SK-N-SH (cell line): ENCODE data around the gene ETS2. TPM values are rescaled to one million over a fixed set of nuclear protein-coding genes. Genes with fewer than 3 reads are reported as not detected.
"Not testable (repeated sequence)": the region's sequence is repeated elsewhere in the genome, so short reads cannot be mapped to it uniquely, and the experiment has no call there.

Experiments
- CTCF ChIA-PET: fragments of 300-600, 350-600 bp; formaldehyde crosslinking; extraction: SDS; loops from one replicate; lab custom pipeline; 2021; lab: Yijun Ruan, JAX
- POLR2A ChIA-PET: fragments of 350-600 bp; sonication (Branson Sonifier 250); formaldehyde crosslinking; extraction: SDS; loops from one replicate; lab custom pipeline; 2020; ENCODE audit warnings: antibody characterized with exemption, inconsistent platforms; lab: Yijun Ruan, JAX
- DNase-seq: peaks from one replicate; pipeline ENCODE4 v3.0.0; 2012
- H2AFZ ChIP-seq: fragments of 200-600 bp; sonication (generic); 2 replicates; pipeline ENCODE4 v1.8.1; 2016; ENCODE audit warnings: antibody characterized with exemption, mild to moderate bottlenecking, low read depth
- H3F3A ChIP-seq: fragments of 200-600 bp; sonication (generic); replicated peaks from 2 replicates; pipeline ENCODE3; 2016; ENCODE audit warnings: antibody characterized with exemption, mild to moderate bottlenecking; ENCODE audit not compliant: insufficient read depth
- H3K27ac ChIP-seq, 2 experiments: fragments of 200-500 bp in 1 of 2; fragments of 200-600 bp in 1 of 2; sonication (Bioruptor generic) in 1 of 2; sonication (generic), shearing (Covaris generic) in 1 of 2; 2 replicates each; pipeline versions ENCODE4 v1.5.1 to v1.6.1; 2014 to 2016; ENCODE audit warnings: low read depth in 2 of 2, inconsistent platforms in 1 of 2, low read length in 1 of 2, mild to moderate bottlenecking in 1 of 2, mixed read lengths in 1 of 2
- H3K27me3 ChIP-seq: fragments of 200-600 bp; sonication (generic), shearing (Covaris generic); 2 replicates; pipeline ENCODE4 v1.6.1; 2016; ENCODE audit warnings: mixed run types; ENCODE audit not compliant: insufficient read depth
- H3K36me3 ChIP-seq, 2 experiments: fragments of 200-500 bp in 1 of 2; fragments of 200-600 bp in 1 of 2; sonication (Bioruptor generic) in 1 of 2; sonication (generic) in 1 of 2; replicated peaks in 1 of 2; 2 replicates each; pipeline versions ENCODE3 to v1.5.1; 2014 to 2016; ENCODE audit warnings: low read length in 1 of 2, mild to moderate bottlenecking in 1 of 2; ENCODE audit not compliant: insufficient read depth in 2 of 2, control insufficient read depth in 1 of 2
- H3K4me1 ChIP-seq, 2 experiments: fragments of 200-500 bp in 1 of 2; fragments of 200-600 bp in 1 of 2; sonication (Bioruptor generic) in 1 of 2; sonication (generic), shearing (Covaris generic) in 1 of 2; 2 replicates each; pipeline versions ENCODE4 v1.5.1 to v1.6.1; 2014 to 2016; ENCODE audit warnings: low read depth in 1 of 2, low read length in 1 of 2, mixed run types in 1 of 2; ENCODE audit not compliant: insufficient read depth in 2 of 2, control insufficient read depth in 1 of 2
- H3K4me2 ChIP-seq: fragments of 200-600 bp; sonication (generic), shearing (Covaris generic); 2 replicates; pipeline ENCODE4 v1.6.1; 2017; ENCODE audit warnings: mixed run types
- H3K4me3 ChIP-seq, 2 experiments: fragments of 200-500 bp in 1 of 2; fragments of 200-600 bp in 1 of 2; sonication (Bioruptor generic) in 1 of 2; sonication (generic), shearing (Covaris generic) in 1 of 2; 2 replicates each; pipeline versions ENCODE4 v1.5.1 to v1.8.1; 2014 to 2016; ENCODE audit warnings: low read depth in 2 of 2, inconsistent platforms in 1 of 2, low read length in 1 of 2, mild to moderate bottlenecking in 1 of 2, mixed read lengths in 1 of 2, moderate library complexity in 1 of 2
- H3K79me2 ChIP-seq: fragments of 200-600 bp; sonication (generic); 2 replicates; pipeline ENCODE4 v1.8.1; 2017; ENCODE audit warnings: mild to moderate bottlenecking; ENCODE audit not compliant: insufficient read depth
- H3K9ac ChIP-seq: fragments of 200-600 bp; sonication (generic); 2 replicates; pipeline ENCODE4 v1.6.1; 2017; ENCODE audit warnings: mixed run types
- H3K9me2 ChIP-seq: fragments of 200-600 bp; sonication (generic); 2 replicates; pipeline ENCODE4 v1.6.1; 2017; ENCODE audit warnings: mixed run types
- H3K9me3 ChIP-seq: fragments of 200-600 bp; sonication (generic); 2 replicates; pipeline ENCODE4 v1.6.1; 2017; ENCODE audit warnings: mixed run types, mild to moderate bottlenecking, moderate library complexity
- H4K20me1 ChIP-seq: fragments of 200-600 bp; sonication (generic); 2 replicates; pipeline ENCODE4 v1.6.1; 2017; ENCODE audit warnings: mild to moderate bottlenecking, mixed run types; ENCODE audit not compliant: insufficient read depth
- ELF1 ChIP-seq: IDR thresholded peaks from 2 replicates; pipeline ENCODE4 v1.4.0; 2012
- EP300 ChIP-seq, 2 experiments: IDR thresholded peaks; 2 replicates each; pipeline versions ENCODE4 v1.4.0 to v1.6.1; 2012; ENCODE audit warnings: borderline replicate concordance in 1 of 2, low read depth in 1 of 2, low read length in 1 of 2
- EZH2phosphoT487 ChIP-seq: fragments of 200-600 bp; sonication (generic); IDR thresholded peaks from 2 replicates; pipeline ENCODE4 v1.6.1; 2017; ENCODE audit warnings: low read depth, mixed run types, mild to moderate bottlenecking, antibody characterized with exemption, moderate library complexity, borderline replicate concordance
- FOSL2 ChIP-seq: IDR thresholded peaks from 2 replicates; pipeline ENCODE4 v1.4.0; 2012; ENCODE audit warnings: low read depth, mild to moderate bottlenecking, moderate library complexity, borderline replicate concordance
- FOXM1 ChIP-seq: IDR thresholded peaks from 2 replicates; pipeline ENCODE4 v1.4.0; 2012; ENCODE audit warnings: low read depth, mild to moderate bottlenecking
- GATA2 ChIP-seq: sonication (generic); formaldehyde crosslinking; IDR thresholded peaks from 2 replicates; pipeline ENCODE4 v1.5.0; 2020; ENCODE audit warnings: mild to moderate bottlenecking, missing genetic modification reagents
- IRF3 ChIP-seq: fragments of 150-350 bp; IDR thresholded peaks from 2 replicates; pipeline ENCODE4 v1.6.1; 2016; ENCODE audit warnings: mild to moderate bottlenecking, low read depth, low read length
- PBX3 ChIP-seq: IDR thresholded peaks from 2 replicates; pipeline ENCODE4; 2012
- TAF1 ChIP-seq: IDR thresholded peaks from 2 replicates; pipeline ENCODE4 v1.6.1; 2012; ENCODE audit warnings: low read depth, mild to moderate bottlenecking, low read length, moderate library complexity, borderline replicate concordance
- TEAD4 ChIP-seq: IDR thresholded peaks from 2 replicates; pipeline ENCODE4 v1.4.0; 2012; ENCODE audit warnings: mild to moderate bottlenecking, borderline replicate concordance; ENCODE audit not compliant: insufficient read depth
- USF1 ChIP-seq: IDR thresholded peaks from 2 replicates; pipeline ENCODE4 v1.4.0; 2012; ENCODE audit warnings: low read depth, borderline replicate concordance
- ZBTB33 ChIP-seq: IDR thresholded peaks from 2 replicates; pipeline ENCODE4 v1.4.0; 2012; ENCODE audit warnings: low read depth, borderline replicate concordance
- WGBS: methylation state at CpG from one replicate; pipeline ENCODE4 v1.1.6; 2017; ENCODE audit warnings: low lambda C conversion rate; 5-methylcytosine and 5-hydroxymethylcytosine counted together
- polyA plus RNA-seq, 3 experiments: library from polyadenylated mRNA; depleted of rRNA; stranded (reverse); fragments of >200 nt; gene quantifications; 2 replicates each; pipeline ENCODE4 v1.2.3, GENCODE V29; 2012

ETS2 gene
- polyA plus RNA-seq, 1 of the 3 experiments (the other 2 are of a cell fraction): 16.3 TPM

GRCh38 chr21:38845374-38845773, 39.6 kb downstream of the ETS2 start:
- H3K9ac ChIP-seq, H3K9me2 ChIP-seq, H3K4me2 ChIP-seq, POLR2A ChIA-PET, DNase-seq, H3K4me3 ChIP-seq, H2AFZ ChIP-seq, H3K9me3 ChIP-seq, H3K36me3 ChIP-seq, H3K27me3 ChIP-seq, H4K20me1 ChIP-seq, H3K79me2 ChIP-seq, CTCF ChIA-PET, H3K27ac ChIP-seq: not testable (repeated sequence)
- WGBS: 95% methylated on average over 2 of the region's 2 CpGs
- Histone ChIP-seq H3K4me1 (peaks cover 2 to 10% of the 10 kb centered on the region in 2 experiments), H3F3A (peaks cover 23% of the 10 kb centered on the region)

- WGBS: 73% methylated on average over 6 of the region's 7 CpGs
- ChIA-PET POLR2A (no interaction called here), CTCF (no interaction called here)
- Histone ChIP-seq H3K4me2 (no peak overlapping the region), H3K9me2 (no peaks in the 10 kb centered on the region), H4K20me1 (no peaks in the 10 kb centered on the region), H2AFZ (no peak overlapping the region), H3F3A (peaks cover 20% of the 10 kb centered on the region), H3K9ac (no peak overlapping the region), H3K4me1 (peaks cover 2 to 7% of the 10 kb centered on the region in 2 experiments; a peak in 3 of 4 replicates), H3K4me3 (no peak overlapping the region), H3K27ac (peak overlapping the region in 1 of 2 experiments; percentile 13; a peak in 1 of 4 replicates), H3K27me3 (no peaks in the 10 kb centered on the region), H3K9me3 (no peaks in the 10 kb centered on the region), H3K79me2 (no peaks in the 10 kb centered on the region), H3K36me3 (no peaks in the 10 kb centered on the region)
- no peak for TF ChIP-seq PBX3
- TF ChIP-seq TEAD4: no peak
- no peak for TF ChIP-seq ELF1
- TF ChIP-seq ZBTB33: no peak
- TF ChIP-seq IRF3: no peak
- TF ChIP-seq GATA2: no peak
- no peak for TF ChIP-seq TAF1
- no peak for TF ChIP-seq FOSL2
- TF ChIP-seq USF1: no peak
- no peak for TF ChIP-seq EP300 (IDR thresholded peaks at IDR 0.05; ENCODE audit: borderline replicate concordance in 1 of 2, low read depth in 1 of 2, low read length in 1 of 2)
- no peak for TF ChIP-seq FOXM1
- no peak for TF ChIP-seq EZH2phosphoT487
- no peak for DNase-seq
Measured at GRCh38 chr21:38847556-38847955, 41.8 kb downstream of the ETS2 start.
